WI38 (cell line): Measurements from ENCODE around the gene UMAD1.

Experiments used
- H3K4me3 ChIP-seq: 2 replicates; pipeline ENCODE4 v1.5.1; 2011; ENCODE audit warnings: low read depth, mild to moderate bottlenecking, control low read depth, low read length
- CTCF ChIP-seq: IDR thresholded peaks from 2 replicates; pipeline ENCODE4 v1.5.1; 2012; ENCODE audit warnings: low read depth, mild to moderate bottlenecking, control low read depth, low read length

The UMAD1 gene

GRCh38 chr7:7720193-7720592 lies 79.6 kb downstream of the UMAD1 start:
- no peak for TF ChIP-seq CTCF
- H3K4me3 ChIP-seq = no peak overlapping the region

- H3K4me3 ChIP-seq = no peak overlapping the region
- TF ChIP-seq CTCF = no peak
Measured at GRCh38 chr7:7720750-7721621, 80.4 kb downstream of the UMAD1 start.

GRCh38 chr7:7731732-7732131 lies 91.2 kb downstream of the UMAD1 start:
- no peak overlapping the region for H3K4me3 ChIP-seq
- TF ChIP-seq CTCF = no peak

GRCh38 chr7:7732621-7733281 lies 92.2 kb downstream of the UMAD1 start:
- no peak overlapping the region for H3K4me3 ChIP-seq
- no peak for TF ChIP-seq CTCF

- TF ChIP-seq CTCF = no peak
- no peak overlapping the region for H3K4me3 ChIP-seq
Measured at GRCh38 chr7:7736671-7737070, 96.1 kb downstream of the UMAD1 start.

GRCh38 chr7:7737674-7738073 lies 97.1 kb downstream of the UMAD1 start:
- no peak overlapping the region for H3K4me3 ChIP-seq
- TF ChIP-seq CTCF = no peak

GRCh38 chr7:7738177-7738576 lies 97.6 kb downstream of the UMAD1 start:
- no peak for TF ChIP-seq CTCF
- H3K4me3 ChIP-seq = no peak overlapping the region
